NT2/D1 (cell line): ENCODE data around the gene ICOS.

Experiments
- DNase-seq: peaks from one replicate; pipeline ENCODE4 v3.0.0-alpha.2; 2011; ENCODE audit warnings: low read depth, low spot score
- H3K27me3 ChIP-seq: 2 replicates; pipeline ENCODE4 v1.6.0; 2011; ENCODE audit warnings: mild to moderate bottlenecking; ENCODE audit not compliant: insufficient read length, insufficient read depth
- H3K36me3 ChIP-seq: 2 replicates; pipeline ENCODE4 v1.6.1; 2011; ENCODE audit warnings: mild to moderate bottlenecking, low read length, mixed read lengths; ENCODE audit not compliant: insufficient read depth, insufficient read length
- H3K4me1 ChIP-seq: 2 replicates; pipeline ENCODE4 v1.5.1; 2011; ENCODE audit not compliant: insufficient read depth, insufficient read length
- H3K4me3 ChIP-seq: 2 replicates; pipeline ENCODE4 v1.5.1; 2011; ENCODE audit warnings: low read depth; ENCODE audit not compliant: insufficient read length
- H3K9ac ChIP-seq: 2 replicates; pipeline ENCODE4 v1.6.0; 2011; ENCODE audit warnings: low read depth; ENCODE audit not compliant: insufficient read length
- H3K9me3 ChIP-seq: 2 replicates; pipeline ENCODE4 v1.5.1; 2011; ENCODE audit warnings: mild to moderate bottlenecking, low read length; ENCODE audit not compliant: insufficient read depth
- SUZ12 ChIP-seq: IDR thresholded peaks from 2 replicates; pipeline ENCODE4 v1.6.1; 2011; ENCODE audit not compliant: insufficient read length, insufficient read depth; ENCODE audit errors: extremely low read depth
- YY1 ChIP-seq: IDR thresholded peaks from 2 replicates; pipeline ENCODE4 v1.6.1; 2011; ENCODE audit not compliant: insufficient read length, insufficient read depth
- ZNF274 ChIP-seq: IDR thresholded peaks from 2 replicates; pipeline ENCODE4 v1.6.1; 2011; ENCODE audit warnings: mild to moderate bottlenecking, low read depth, low read length

Gene ICOS

DNA sequence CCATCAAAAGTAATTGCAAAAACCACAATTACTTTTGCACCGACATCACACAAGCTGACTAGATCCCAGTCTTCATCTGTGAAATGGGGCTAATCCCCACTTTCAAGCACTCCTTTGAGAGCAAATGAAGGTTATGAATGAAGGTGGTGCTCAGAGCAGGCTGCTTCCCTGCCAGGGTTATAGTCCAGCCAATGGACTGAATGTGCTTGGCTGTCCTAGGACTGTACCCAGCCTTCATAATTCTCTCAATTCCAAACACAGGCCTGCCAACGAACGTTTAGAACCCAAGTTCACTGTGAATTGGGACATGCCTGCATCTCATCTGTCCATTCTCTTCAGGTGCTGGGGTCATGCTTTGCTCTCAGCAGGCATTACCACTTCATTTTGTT is 27.8 kb upstream of the ICOS start:
- TF ChIP-seq ZNF274 (no peak), SUZ12 (no peak), YY1 (no peak)
- H3K9ac ChIP-seq: no peak overlapping the region

DNA sequence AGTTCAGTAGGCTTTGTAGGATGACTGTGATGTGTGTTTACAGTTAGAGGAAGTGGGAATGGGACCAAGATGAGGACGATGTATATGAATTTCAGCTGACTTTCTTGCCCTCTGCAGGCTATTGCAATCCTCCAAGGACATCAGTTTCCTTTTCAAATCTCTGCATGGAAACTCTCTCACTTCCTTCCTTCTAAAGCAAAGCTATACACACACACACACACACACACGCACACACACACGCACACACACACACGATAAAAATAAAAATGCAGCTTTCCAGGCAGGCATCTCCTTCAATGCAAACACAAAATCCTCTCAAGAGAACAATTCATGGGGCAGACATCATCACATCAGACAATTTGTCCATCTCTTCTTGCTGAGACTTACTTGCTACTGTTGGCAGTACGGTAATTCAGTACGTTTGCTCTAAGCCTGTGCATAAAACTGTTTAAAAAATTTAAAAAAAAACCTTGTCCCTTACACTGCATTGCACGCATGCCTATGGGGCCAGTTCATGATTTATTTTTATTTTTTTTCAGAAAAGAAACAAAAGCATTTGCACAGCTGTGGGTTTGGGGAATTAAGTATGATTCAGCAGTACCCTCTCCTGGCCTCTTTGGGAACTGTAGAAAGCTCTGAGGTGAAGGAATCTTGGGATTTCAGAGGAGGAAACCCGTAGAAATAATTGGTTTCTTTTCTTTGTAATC is 27.1 kb upstream of the ICOS start:
- peak; percentile 16 for DNase-seq
- Histone ChIP-seq H3K9ac (no peak overlapping the region), H3K4me1 (no peaks in the 10 kb centered on the region), H3K36me3 (no peaks in the 10 kb centered on the region), H3K27me3 (no peaks in the 10 kb centered on the region), H3K4me3 (no peak overlapping the region), H3K9me3 (no peaks in the 10 kb centered on the region)
- no peak for TF ChIP-seq ZNF274
- no peak for TF ChIP-seq SUZ12
- TF ChIP-seq YY1: no peak

More for the DNA sequence above, 27.8 kb upstream of the ICOS start:
- H3K9me3 ChIP-seq: no peaks in the 10 kb centered on the region
- H3K36me3 ChIP-seq: no peaks in the 10 kb centered on the region
- no peak for DNase-seq
- H3K4me3 ChIP-seq: no peak overlapping the region
- H3K4me1 ChIP-seq: no peaks in the 10 kb centered on the region
- H3K27me3 ChIP-seq: no peaks in the 10 kb centered on the region

DNA sequence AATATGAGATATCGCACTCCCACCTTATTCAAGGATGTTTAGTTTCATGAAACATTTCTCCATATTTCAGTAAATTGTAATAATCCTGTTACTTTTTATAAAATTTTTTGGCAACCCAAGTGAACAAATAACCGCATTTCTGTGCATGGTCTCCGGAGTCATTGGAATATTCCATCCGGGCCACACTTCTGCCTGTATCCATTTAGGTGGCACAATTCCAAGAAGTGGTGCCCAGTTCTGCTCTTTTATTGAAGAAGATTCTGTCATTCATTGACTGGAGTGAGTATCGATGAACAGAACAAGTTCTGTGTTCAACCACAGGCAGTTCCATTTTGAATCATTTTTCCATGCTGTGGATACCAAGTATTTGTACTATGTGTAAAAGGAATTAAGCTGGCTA is 26.6 kb upstream of the ICOS start:
- H3K9ac ChIP-seq: no peak overlapping the region
- TF ChIP-seq SUZ12: no peak
- TF ChIP-seq ZNF274: no peak
- no peak for TF ChIP-seq YY1
- no peaks in the 10 kb centered on the region for H3K4me1 ChIP-seq
- H3K27me3 ChIP-seq: no peaks in the 10 kb centered on the region
- no peak overlapping the region for H3K4me3 ChIP-seq
- H3K36me3 ChIP-seq: no peaks in the 10 kb centered on the region
- no peaks in the 10 kb centered on the region for H3K9me3 ChIP-seq
- no peak for DNase-seq

DNA sequence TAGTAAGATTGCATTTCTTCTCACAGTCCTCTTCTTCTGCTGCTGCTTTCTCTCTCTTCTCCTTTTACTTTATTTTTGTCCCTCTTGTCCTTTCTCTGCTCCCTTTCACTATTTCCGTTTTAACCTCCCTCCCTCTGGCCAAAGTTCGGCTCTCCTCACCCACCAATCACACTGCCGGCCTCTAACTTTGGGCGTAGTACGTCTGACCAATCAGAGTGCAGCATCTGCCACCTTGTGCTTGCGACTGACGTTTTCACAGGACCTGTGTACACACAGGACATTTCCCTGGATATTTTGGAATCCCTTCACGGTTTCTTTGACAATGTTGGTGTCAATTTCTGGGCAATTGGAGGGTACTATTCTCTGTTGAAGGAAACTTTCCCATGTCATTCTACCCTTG is 22.6 kb upstream of the ICOS start:
- TF ChIP-seq YY1 (no peak), ZNF274 (no peak), SUZ12 (no peak)
- DNase-seq: no peak
- Histone ChIP-seq H3K36me3 (no peaks in the 10 kb centered on the region), H3K9ac (no peak overlapping the region), H3K4me1 (no peaks in the 10 kb centered on the region), H3K9me3 (no peaks in the 10 kb centered on the region), H3K27me3 (no peaks in the 10 kb centered on the region), H3K4me3 (no peak overlapping the region)

DNA sequence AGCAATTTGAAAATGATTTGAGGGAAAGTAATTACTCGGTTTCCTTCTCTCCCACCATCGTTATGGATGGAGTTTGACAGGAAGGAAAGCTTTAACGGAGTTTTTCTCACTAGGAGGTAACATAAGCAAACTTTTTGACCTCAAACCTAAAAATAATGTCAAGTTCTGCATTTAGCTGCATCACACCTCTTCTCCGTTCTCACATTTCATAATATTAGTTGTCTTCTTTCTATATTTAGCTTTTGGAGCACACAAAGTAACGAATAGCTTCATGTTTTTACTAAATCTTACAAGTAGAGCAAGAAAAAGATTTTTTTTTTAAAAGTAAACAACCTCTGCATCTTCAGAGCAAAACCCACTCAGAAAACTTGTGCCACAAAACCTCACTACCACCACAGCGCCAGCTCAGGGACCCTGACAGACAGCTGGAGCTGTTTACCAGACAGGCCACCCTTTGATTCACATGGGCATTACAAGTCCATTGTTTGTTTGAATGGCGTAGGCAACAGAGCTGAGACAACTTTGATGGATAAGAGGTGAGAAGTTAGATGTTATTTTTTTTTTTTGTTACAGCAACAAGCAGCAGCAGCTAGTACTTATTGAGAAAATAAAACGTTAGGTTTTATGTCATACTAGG is 21.9 kb upstream of the ICOS start:
- DNase-seq: no peak
- Histone ChIP-seq H3K9ac (no peak overlapping the region), H3K9me3 (no peaks in the 10 kb centered on the region), H3K4me1 (no peaks in the 10 kb centered on the region), H3K4me3 (no peak overlapping the region), H3K27me3 (no peaks in the 10 kb centered on the region), H3K36me3 (no peaks in the 10 kb centered on the region)
- TF ChIP-seq YY1 (no peak), ZNF274 (no peak), SUZ12 (no peak)

DNA sequence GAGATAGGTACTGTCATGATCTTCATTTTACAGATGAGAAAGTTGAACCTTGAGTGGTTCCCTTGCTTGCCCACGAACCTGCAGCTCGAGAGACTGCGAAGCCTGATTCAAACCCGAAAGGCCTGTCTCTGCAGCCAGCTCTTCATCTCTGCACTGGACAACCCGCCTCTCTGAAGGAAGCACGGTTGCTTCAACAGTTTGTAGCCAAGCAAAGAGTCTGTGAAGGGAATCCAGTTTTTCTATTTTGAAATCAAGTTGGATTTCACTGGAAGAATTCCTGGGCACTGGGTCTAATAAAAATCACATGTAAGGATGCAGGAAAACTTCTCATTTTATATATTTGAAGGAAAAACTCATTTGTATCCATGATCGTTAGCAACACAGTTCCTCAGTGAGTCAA is 21.3 kb upstream of the ICOS start:
- TF ChIP-seq YY1 (no peak), SUZ12 (no peak), ZNF274 (no peak)
- Histone ChIP-seq H3K9ac (no peak overlapping the region), H3K36me3 (no peaks in the 10 kb centered on the region), H3K4me1 (no peaks in the 10 kb centered on the region), H3K27me3 (no peaks in the 10 kb centered on the region), H3K4me3 (no peak overlapping the region), H3K9me3 (no peaks in the 10 kb centered on the region)
- DNase-seq: no peak

DNA sequence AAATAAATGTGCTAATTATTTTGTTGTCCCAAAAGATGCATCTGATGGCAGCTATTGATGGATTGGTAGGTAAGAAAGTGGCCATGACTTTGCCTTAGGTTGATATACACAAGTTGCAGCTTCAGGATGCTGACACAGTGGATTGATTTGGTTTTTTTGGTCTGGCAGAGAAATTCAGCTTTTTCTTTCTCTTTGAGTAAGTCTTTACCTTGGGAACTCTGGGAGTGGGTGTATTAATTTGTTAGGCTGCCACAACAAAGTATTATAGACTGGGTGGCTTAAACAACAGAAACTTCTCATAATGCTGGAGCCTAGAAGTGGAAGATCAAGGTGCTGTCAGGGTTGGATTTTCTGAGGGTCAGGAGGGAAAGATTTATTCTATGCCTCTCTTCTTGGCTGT is 19.8 kb upstream of the ICOS start:
- H3K4me1 ChIP-seq: no peaks in the 10 kb centered on the region
- no peak for DNase-seq
- H3K27me3 ChIP-seq: no peaks in the 10 kb centered on the region
- H3K36me3 ChIP-seq: no peaks in the 10 kb centered on the region
- H3K4me3 ChIP-seq: no peak overlapping the region
- H3K9me3 ChIP-seq: no peaks in the 10 kb centered on the region
- TF ChIP-seq SUZ12 (no peak), YY1 (no peak), ZNF274 (no peak)
- H3K9ac ChIP-seq: no peak overlapping the region
